ENCODE data around the gene FAU. TPM values are rescaled to one million over a fixed set of nuclear protein-coding genes. Genes with fewer than 3 reads are reported as not detected.

The FAU gene
- total and polyA plus RNA-seq, 2 of the 13 experiments (the other 11 are each of a cell fraction or from before 2014, with no cell fraction given), result 374 to 869 TPM

DNA sequence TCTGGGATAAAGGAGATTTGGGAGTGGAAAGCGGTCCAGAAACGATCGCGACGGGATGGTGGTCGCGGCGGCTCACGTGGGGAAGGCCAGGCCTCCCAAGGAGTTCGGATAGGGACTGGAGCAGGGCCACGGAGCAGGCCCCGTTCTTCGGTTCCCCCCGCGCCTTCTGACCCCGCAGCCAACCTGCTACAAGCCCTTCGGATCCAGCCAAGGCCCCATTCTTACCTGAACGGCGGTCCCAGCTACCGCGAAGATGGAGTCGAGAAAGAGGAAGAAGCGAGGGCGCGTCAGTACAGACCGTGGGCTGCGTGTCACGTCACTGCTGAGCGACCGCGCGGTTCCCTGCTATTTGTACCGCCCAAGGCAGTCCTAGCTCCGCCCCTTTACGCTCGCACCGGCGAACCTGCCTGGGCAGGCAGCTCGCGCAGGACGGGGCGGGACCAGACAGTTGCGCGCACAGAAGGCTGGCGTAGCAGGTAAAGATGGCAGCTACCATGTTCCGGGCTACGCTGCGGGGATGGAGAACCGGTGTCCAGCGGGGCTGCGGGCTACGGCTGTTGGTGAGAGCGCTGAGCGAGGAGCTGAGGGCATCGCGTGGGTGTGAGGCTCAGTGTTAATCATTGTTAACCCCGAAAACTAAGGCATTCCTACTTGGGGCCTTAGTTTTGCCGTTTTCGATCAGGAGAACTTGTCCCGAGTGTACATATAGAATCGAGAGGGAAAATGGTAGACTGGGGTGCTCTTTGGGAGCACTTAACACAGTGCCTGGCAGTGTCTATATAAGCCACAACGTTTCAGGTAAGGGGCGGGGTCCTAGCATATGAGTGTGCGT lies at the start of gene FAU, which contains the start of gene MRPL49 (continued):
- no peak for TF ChIP-seq ONECUT2 (CRISPR knock-in tag; IDR thresholded peaks at IDR 0.05)
- no peak for TF ChIP-seq FLYWCH1 (CRISPR knock-in tag; IDR thresholded peaks at IDR 0.05)
- no peak for TF ChIP-seq CENPX (CRISPR knock-in tag; IDR thresholded peaks at IDR 0.05)
- no peak for TF ChIP-seq ZNF282 (IDR thresholded peaks at IDR 0.05; ENCODE audit: partially characterized antibody)
- no peak for TF ChIP-seq RORA (CRISPR knock-in tag; IDR thresholded peaks at IDR 0.05)
- TF ChIP-seq ZNF292 (CRISPR knock-in tag; IDR thresholded peaks at IDR 0.05; ENCODE audit: borderline replicate concordance, low read depth), result 0 out of 2 replicates have a peak, but pooled peaks have one; percentile 16
- TF ChIP-seq ZNF746 (CRISPR knock-in tag; IDR thresholded peaks at IDR 0.05), result peak; percentile 12; the same call in 1 of the 2 replicates
- TF ChIP-seq ZMYM4 (CRISPR knock-in tag; IDR thresholded peaks at IDR 0.05), result peak; percentile 70; the same call in 1 of the 2 replicates
- peak; percentile 68; the same call in 1 of the 2 replicates for TF ChIP-seq ELF4 (CRISPR knock-in tag; IDR thresholded peaks at IDR 0.05; ENCODE audit: borderline replicate concordance)
- no peak for TF ChIP-seq HNRNPH1 (optimal IDR thresholded peaks at IDR 0.05; ENCODE audit: low read depth, low read length)
- no peak for TF ChIP-seq AHDC1 (CRISPR knock-in tag; IDR thresholded peaks at IDR 0.05; ENCODE audit: borderline replicate concordance)
- TF ChIP-seq TAF1 (CRISPR knock-in tag; IDR thresholded peaks at IDR 0.05), result peak; percentile 99
- no peak for TF ChIP-seq ZNF10 (CRISPR knock-in tag; IDR thresholded peaks at IDR 0.05; ENCODE audit: borderline replicate concordance, low read depth)
- peak; percentile 60; the same call in 1 of the 2 replicates for TF ChIP-seq GATA4 (IDR thresholded peaks at IDR 0.05; ENCODE audit: borderline replicate concordance, low read depth)
- peak; percentile 82; the same call in 1 of the 2 replicates for TF ChIP-seq ZNF589 (CRISPR knock-in tag; conservative IDR thresholded peaks at IDR 0.05)
- TF ChIP-seq CREB1 (IDR thresholded peaks at IDR 0.05), result peak; percentile 98
- peak; percentile 98 for TF ChIP-seq CREB1 (CRISPR knock-in tag; IDR thresholded peaks at IDR 0.05)
- TF ChIP-seq ZNF510 (CRISPR knock-in tag; IDR thresholded peaks at IDR 0.05; ENCODE audit: low read depth), result no peak
- TF ChIP-seq KDM5A (IDR thresholded peaks at IDR 0.05; ENCODE audit: borderline replicate concordance, low read length), result peak; percentile 81
- no peak for TF ChIP-seq ATF7-NPFF (CRISPR knock-in tag; IDR thresholded peaks at IDR 0.05; ENCODE audit: low read depth)
- TF ChIP-seq FOSL1 (CRISPR knock-in tag; IDR thresholded peaks at IDR 0.05; ENCODE audit: borderline replicate concordance), result no peak
- TF ChIP-seq ZNF567 (CRISPR knock-in tag; IDR thresholded peaks at IDR 0.05; ENCODE audit: borderline replicate concordance), result peak; percentile 91
- TF ChIP-seq EP300 (IDR thresholded peaks at IDR 0.05; ENCODE audit: low read depth in 2 of 2, low read length in 2 of 2), result no peak
- peak; percentile 45 for TF ChIP-seq EP300 (CRISPR knock-in tag; IDR thresholded peaks at IDR 0.05; ENCODE audit: borderline replicate concordance)

Measured in HepG2 (cell line).